SKM-1 treated with dmso at 0.1 percent for 144 hours (cell line): ENCODE data around the gene PIK3R1.

Experiments used
- DNase-seq: peaks from one replicate; lab custom pipeline; 2025; ENCODE audit not compliant: unreplicated experiment; lab: John Stamatoyannopoulos, UW

PIK3R1 gene

DNA sequence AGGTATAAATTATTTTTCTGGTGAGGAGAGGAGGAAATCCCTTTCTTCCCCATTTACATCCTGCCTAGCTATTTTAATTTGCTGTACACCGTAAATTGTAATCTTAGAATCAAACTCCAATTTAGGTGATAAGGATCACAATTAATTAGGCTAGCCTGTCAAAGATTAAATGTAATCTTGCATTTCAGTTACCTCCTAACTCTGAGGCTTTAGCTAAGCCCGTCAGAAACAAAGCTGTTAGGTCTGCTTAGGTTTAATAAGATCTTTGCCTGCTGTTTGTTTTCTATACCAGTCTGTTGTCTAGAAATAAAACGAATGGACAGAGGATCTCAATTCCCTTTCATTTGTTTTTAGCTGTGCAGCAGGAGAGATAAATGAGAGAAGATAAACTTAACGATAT is 51.5 kb downstream of the PIK3R1 start:
- DNase-seq = no peak

DNA sequence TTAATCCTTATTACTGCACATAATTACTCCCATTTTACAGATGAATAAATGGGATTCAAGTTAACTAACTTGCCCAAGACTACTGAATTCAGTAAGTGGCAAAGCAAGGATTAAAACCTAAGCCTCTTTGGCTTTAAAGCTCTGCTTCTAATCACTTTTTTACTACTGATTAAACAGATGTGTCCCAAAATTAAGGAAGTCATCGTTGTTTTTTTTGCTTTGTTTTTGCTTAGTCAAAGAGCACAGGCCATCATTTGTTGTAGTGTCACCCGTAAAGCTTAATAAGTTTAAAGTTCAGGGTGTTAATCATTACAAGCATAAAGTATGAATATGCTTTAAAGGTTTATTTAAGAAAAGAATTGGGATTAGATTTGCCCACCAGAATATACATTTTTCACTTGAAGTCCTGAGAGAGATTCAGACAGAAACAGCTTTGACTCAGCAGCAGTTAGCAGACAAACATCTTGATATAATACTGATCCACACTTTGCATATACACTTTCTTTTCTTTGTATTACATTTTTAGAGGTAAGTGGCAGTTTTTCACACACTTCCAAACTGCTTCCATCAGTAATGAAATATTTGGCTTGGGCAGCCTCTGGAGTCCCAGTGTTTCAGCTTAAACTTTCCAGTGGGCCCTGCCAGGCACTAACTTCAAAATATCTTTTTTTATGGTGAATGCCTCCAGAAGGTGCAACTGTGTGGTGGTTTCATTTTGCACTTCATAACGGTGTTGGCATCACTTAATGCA is 52.7 kb downstream of the PIK3R1 start:
- no peak for DNase-seq

DNA sequence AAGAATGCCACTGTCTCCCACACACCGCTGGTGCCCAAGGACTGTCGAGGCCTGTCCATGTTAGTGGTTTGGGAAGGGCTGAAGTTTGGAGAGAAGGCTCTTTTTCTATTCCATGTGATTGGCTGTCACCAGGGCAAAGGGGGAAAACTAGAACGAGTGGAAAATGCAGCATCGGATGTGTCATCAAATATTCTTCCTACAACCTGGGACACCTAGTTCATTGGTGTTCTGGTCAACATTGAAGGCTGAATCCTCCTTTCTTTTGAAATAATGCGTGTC is 53.2 kb downstream of the PIK3R1 start:
- no peak for DNase-seq

DNA sequence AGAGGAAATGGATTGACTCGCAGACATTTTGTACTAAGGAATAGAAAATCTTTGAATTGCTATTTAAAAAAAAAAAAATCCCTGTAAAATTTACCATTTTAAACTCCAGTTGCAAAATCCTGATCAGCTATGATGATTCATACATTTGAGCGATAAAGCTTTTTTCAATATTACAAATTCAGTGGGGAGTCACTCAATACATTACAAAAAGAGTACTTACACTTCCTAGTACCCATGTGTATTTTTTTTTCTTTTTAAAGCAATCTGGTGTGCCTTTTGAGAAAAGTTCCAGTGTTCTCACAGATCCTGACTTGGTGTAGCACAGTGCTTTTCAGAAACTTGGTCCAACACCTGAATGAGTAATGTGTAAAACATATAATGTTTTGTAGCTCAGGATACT is 54.3 kb downstream of the PIK3R1 start:
- DNase-seq = no peak

DNA sequence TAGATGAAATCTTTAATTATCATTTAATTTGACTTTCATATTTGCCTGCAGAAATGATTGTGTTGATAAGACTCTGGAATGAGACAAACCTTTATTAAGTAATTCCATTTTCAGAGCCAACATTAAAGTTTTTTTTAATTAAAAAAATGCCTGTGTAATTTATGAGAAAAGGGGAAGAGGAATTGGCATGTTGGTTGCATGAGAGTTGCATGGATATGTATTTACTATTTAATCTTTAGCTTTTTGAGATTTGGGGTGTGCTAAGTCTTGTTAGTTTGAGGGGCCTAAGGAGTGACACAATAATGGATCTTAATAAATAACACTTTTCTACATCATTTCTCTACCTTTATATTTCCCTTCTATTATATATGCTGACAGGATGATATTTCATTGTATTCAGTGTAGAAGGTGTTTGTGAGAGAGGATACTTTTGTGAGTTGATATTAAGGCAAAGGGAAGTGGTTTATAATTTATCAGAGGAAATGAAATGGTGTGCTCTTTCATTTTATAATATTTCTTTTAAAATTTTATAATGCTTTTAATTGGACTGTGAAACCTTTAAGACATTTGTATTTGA is 54.9 kb downstream of the PIK3R1 start:
- DNase-seq = no peak

DNA sequence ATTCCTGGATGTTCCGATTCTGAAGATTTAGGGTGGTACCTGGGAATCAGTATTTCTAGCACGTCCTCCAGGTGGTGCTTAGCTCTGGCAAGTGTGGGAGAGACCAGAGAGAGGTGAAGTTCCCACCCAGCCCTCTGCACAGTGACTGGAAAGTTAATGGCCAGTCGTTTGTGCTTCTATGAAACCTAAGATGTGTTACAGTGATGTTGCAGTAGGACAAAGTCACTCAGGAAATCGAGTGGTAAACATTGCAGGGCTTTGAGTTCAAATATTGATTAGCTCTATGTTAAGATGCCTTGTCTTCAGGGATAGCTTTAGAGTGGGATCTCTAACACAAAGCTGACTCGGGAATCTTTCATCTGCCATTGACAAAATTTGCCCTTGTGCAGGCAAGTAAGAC is 55.6 kb downstream of the PIK3R1 start:
- no peak for DNase-seq

DNA sequence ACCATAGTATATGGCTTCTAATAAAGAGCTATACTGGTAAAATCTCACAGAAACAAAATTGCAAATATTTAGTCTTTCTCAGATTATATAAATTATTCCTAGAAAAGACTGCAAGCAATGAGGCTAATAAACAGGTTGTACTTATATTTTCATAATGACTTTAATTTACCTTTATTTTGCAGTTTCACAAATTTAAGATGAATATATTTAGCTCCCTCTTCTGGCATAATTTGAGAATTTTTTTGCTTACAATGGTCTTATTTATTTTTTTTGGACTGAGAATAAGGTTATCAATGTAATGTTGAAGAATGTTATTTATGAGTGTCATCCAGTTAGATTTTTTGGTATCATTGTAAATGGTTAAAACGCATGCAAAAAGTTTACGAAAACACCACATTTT is 56.7 kb downstream of the PIK3R1 start:
- DNase-seq = no peak

DNA sequence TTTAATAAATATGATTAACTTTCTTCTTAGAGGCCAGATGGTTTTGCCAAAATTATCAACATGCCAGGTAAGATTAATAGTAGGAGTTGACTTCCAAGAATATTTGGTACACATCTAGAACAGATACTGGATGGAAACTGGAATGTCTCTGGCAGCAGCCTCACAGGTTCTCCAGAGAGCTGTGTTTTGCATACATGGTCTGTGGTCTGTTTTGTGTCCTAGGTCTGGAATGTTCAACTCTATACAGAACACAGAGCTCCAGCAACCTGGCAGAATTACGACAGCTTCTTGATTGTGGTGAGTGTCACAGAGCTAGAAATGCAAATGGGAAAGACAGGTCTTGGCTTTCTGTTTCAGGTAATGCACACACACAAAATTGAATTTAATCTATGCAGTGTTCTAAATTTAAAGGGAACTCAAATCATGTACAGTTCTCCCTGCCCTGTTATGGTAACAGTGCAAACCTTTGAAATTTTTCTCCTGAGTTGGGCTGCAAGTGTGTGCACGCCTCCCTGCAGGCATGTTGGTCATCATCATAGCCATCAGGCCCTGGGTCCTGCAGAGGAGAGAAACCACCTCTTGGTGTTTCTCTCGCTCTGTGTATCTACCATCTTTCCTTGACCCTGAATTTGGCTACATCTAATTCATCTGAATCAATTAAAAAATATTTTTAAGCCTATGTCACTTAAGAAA is 58.3 kb downstream of the PIK3R1 start:
- no peak for DNase-seq

DNA sequence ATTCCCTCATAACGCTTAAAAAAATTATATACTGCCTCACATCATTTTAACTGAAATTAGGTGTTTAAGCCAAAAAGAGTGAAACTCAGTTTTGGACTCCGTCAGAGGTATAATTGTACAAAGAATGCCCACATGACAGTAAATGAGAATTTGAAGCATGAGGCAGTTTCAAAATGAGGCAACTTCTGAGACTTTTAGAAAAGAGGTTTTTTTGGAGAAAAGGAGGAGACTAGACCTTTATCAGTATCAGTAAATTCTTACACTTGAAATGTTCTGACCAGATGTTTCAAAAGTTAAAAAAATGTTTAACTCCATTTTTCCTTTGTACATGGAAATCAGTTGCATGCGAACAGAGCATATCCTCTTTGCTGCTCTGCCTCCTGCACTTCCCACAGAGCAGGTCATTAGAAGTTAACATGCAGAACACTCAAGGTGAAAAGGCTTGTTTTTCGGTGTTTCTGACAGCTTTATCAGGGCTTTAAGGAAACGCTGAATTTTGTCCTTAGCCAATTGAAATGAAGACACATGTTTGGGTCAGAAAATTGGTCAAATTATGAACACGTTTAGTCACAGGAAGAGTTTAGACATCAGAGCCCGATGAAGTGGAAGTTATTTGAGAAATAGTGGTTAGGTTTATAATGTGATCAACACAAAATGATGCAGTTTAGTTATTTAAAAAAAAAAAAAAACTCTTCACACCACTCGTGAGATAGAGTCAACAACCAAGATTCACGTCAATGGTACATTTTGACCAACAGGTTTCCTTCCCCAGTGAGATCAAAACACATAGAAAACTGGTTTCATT is 59.5 kb downstream of the PIK3R1 start:
- DNase-seq = no peak

DNA sequence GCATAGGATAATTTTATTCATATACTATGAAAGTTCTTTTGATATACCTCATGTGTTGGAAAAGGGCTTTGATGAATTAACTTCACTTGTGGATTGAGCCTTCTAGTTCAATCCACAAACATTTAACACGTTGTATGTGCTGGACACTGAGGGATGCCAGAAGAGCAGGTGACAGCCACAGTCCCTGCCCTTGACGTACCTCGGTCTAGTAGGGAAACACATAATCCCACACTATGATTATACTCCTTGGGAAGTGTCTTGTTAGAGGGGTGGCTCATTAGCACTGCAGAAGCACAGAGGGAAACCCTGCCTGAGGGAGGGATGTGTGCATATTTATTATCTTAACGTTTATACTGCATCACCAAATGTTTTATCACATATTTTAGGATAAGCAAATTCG is 61.2 kb downstream of the PIK3R1 start:
- no peak for DNase-seq

DNA sequence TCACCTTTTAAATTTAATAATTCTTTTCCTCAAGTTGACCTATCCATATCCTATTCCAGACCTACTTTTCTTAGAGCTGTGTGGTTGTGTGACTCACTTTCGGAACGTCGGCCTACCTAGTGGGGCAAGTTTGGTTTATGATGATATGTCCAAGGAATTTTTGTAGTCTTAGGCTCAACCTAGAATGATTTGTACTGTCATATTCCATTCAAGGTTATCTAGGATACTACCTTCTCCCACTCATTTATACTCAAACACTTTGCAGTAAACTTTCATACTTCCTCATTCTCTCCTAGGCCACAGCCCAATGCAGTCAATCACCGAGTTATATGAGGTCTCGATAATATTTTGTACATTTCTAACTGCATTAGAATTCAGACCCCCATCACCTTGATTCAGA is 61.9 kb downstream of the PIK3R1 start:
- DNase-seq = no peak

DNA sequence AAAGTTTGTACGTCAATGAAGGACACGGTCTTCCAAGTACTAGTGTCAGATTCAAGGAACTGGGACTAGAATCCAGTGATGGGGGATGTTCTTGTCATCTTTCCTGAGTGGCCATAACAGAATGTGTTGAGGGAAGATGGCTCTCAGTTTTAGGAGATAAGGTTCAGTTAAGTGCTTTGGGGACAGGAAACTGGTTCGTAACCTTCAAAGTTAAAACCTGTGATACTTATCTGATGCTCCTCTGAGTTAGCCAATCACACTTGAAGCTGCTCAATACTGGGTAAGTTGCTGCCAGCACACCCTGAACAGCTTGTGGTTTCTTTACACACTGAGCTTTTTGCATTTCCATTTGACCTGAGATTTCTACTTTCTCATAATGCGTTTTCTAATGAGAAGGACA is 64.4 kb downstream of the PIK3R1 start:
- DNase-seq = no peak

DNA sequence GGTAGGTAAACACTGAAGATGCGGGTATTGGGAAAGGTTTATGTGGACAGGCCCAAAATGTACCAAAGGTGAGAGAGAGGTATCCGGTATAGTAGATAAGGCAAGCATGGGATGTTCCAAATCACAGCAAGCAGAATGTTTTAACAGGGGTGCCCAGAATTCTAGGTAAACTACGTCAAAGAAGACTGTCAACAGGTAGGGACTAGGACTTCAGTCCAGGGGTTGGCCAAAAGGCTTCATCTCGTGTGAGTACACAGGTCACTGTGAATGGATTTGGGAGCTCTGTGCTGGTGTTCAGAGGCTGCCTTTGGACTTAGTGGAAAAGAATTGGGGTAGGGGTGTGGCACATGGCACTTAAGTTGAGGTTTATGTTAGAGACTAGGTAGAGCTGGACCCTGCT is 66.4 kb downstream of the PIK3R1 start:
- DNase-seq = no peak

DNA sequence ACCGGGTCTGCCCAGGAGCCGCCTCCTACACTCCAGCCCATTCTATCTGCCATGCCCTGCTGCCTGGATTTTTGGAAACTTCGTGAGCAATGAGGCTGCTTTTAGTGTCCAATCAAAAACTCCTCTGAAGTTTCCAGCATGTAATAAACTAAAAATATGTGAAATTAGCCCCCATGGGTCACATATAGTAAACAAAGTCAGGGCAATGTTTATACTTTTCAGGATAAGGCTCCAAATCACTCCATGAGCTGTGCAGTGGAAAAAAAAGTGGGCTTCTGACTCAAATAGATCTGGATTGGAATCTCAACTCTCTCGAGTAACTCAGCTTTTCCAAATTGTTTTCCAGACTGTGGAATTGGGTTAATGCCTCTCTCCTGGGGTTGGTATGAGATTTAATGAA is 68.2 kb downstream of the PIK3R1 start:
- no peak for DNase-seq

DNA sequence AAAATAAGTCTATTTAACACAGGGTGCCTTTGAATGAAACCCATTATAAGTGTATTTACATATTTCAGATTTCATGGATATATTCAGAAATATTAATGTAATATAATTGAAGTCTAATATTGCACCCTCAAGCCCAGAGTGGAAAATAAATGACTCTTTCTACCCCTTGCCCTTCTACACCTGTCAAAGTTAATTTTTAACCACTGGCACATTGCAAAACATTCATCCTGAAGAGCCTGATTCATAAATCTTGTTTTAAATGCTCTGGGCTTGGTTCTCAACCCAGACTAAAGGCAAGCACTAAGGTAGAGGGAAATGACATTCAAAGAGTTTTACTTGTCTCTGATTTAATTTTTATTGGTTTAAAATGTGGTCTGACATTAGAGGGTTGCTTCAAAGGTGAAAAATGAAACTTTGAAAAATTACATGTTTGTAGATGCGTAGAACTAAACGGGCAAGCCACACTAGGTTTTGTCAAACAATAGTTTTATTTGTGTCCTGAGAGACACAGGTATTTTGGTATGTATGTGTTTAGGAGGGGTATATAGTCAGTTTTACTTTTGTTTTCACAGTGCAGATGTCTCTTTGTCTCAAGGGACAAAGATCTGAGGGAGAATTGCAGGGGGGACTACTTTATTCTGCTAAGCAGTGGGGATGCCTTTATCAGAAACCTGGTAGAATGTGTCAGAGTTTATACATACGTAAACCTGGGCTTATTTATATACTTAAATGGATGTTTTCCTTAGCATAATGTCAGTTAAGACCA is 69.7 kb downstream of the PIK3R1 start:
- DNase-seq = no peak

DNA sequence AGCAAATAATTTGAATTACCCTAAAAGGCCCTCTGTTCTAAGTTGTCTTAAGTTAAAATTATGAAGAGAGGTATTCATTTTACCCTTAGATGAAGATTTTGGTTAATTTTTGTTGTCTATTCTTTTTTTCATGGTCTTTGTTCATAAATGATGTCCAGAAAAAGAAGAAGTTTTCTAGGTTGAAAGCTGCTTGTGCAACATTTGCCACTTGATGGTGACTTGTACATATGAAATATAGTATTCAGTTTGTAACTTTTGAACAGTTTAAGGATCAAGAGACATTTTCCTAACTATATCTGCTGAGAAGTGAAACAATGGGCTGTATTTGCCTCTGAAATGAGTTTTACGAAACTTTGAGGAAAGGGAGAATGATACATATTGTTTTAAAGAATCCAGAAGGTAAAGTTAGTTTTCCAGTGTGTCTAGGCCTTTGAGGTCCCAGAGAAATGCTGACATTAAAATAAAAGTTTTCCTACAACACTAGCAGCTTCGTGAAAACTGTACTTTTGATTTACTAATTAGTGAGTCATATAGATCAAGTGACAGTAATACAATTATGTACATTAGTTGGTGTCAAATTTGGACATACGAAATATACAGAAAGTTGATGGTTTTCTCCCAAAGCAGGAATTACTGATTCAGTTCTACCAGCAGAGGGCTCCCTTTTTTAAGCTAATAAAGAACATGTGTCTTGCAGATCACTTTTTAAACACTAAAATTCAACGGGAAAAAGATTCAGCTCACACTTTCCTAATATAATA is 70.5 kb downstream of the PIK3R1 start:
- DNase-seq = peak; percentile 33

DNA sequence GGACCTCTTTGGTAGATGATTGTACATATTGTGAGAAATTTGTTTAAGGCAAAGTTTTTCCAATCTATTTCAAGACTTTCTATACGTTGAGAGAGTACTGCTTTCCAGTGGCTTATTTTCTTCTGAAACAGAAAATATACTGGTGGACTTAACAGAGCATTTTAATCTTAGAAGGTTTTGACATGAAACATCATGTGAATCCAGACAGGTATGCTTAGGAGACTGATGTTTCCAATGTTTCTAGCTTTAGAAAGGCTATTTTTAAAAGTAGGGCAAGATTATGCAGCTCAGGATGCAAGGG is 71.0 kb downstream of the PIK3R1 start:
- no peak for DNase-seq

DNA sequence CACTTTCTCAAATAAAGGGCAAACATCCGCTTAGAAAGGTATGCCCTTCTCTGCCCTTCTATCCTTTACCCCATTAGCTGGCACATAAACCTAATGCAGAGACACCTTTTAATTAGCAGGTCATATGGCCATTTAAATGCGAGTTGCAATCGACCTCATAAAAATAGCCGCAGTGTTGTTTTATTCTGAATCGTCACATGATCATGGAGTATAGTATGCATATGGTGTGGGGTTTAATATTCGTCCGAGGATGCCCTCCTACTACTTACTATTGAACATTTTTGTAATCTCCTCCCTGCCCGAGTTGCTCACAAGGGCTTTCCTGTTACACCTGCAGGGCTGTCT is 72.0 kb downstream of the PIK3R1 start:
- no peak for DNase-seq

DNA sequence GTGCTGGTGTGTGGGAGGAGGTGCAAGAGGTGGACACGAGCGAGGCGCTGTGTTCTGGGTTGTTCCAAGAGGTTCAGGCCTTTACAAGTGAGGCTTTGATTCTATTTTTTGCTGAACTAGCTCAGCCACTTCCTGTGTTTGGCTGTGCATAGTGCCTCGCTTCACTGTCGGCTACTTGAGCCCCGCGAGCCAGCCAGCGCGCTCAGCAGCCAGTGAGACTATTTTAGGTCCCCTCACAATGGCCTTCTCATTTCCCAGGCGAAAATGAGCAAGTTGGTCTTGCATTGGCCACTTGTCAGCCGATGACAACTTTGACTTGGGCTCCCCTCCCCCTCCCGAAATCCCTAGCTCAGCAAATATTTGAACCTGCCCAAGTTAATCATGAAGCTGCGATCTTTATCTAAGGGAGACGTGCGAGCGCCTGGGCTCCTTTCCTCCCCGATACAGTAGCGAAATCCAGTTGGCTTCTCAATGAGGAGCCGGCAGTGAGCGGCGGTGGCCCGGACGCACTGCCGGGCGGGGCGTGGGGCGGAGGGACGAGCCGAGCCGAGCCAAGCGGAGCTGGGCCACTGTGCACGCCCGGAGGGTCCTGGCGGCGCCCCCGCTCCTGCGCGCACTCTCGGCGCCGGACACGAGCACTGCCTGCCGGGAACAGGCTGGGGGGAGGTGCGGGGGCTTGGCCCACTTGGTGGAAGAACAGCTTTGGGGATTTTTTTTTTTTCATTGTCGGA is 72.6 kb downstream of the PIK3R1 start:
- DNase-seq = no peak

DNA sequence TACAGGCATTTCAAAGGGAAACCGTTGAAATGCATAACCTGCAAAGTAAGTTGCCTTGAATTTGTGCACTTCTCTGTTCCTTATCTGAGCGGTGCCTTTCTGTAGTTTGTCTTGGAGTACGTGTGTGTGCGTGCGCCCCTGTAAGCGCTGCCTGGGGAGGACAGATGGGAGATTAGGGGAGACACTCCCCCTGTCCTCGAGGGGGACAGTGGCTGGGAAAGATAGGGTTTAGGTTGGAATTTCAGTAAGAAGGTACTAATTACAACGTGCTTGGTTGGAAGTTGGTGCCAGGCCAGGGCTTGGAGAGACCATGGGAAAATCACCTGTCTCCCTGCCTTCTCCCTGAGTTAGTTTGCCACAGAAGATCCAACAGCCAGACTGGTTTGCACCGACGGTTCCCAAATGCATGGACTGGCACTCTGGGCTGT is 73.2 kb downstream of the PIK3R1 start:
- DNase-seq = no peak
